ENCODE measurements around the gene TRIML1.

DNA sequence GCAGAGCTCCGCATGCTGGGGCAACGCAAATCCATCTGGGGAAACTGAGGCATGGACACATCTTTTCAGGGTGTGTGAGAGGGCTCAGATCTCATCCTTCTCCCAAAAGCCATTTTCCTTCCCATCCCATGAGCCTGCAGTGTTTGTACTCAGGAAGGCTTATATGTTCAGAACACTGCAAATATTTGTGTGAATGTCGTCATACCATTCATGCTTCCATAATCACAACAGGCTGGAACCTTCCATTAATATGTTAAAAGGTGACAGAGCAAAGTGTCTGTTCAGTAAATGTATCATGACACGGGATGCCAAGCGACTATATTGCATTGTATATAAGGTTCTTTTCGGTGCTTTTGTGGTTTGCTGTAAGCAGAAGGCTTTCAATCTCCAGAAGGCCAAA, 8.5 kb downstream of the TRIML1 start:
- TF ChIP-seq EZH2 (IDR thresholded peaks at IDR 0.05; ENCODE audit: low read depth, low read length, severe bottlenecking) (no peak), CTCF (IDR thresholded peaks at IDR 0.05; ENCODE audit: control extremely low read depth in 1 of 3, insufficient read depth in 1 of 3, low read depth in 1 of 3, low read length in 3 of 3) (no peak), SAP30 (IDR thresholded peaks at IDR 0.05; ENCODE audit: insufficient read depth, insufficient replicate concordance, low read length) (no peak)

Data from H1 (cell line).